ENCODE results near the gene SNX22.

- no peak for TF ChIP-seq CTCF (IDR thresholded peaks at IDR 0.05)
- TF ChIP-seq POLR2A (IDR thresholded peaks at IDR 0.05) = no peak
Observed at GRCh38 chr15:64162869-64163658, 11.5 kb downstream of the SNX22 start, which contains the start of gene PPIB.

Data from lower leg skin (tissue), 3 donors.